IMR-90 (cell line): ENCODE measurements around the gene RCBTB1. TPM values are rescaled to one million over a fixed set of nuclear protein-coding genes. Genes with fewer than 3 reads are reported as not detected.

Experiments used
- ATAC-seq: fragments of 200-7000 bp; cut with Tn5 transposase; 2 replicates; pipeline ENCODE4 v1.9.1; 2020; ENCODE audit warnings: low read depth, mild to moderate bottlenecking, moderate library complexity
- BruUV-seq: library from RNA; stranded (reverse); fragments of 400-500 nt; replicated peaks from 2 replicates; lab custom pipeline; 2021; lab: Mats Ljungman, UMichigan
- CTCF ChIA-PET: fragments of 300-600 bp; formaldehyde crosslinking; extraction: SDS; loops from one replicate; lab custom pipeline; 2021; ENCODE audit warnings: antibody characterized with exemption; lab: Yijun Ruan, JAX
- POLR2A ChIA-PET: fragments of 300-600 bp; sonication (Branson Sonifier 250); formaldehyde crosslinking; loops from one replicate; lab custom pipeline; 2022; ENCODE audit warnings: antibody characterized with exemption; ENCODE audit not compliant: unreplicated experiment; lab: Charles Lee
- DNase-seq: peaks from one replicate; pipeline ENCODE4 v3.0.0; 2013
- H2AFZ ChIP-seq: replicated peaks from 2 replicates; pipeline ENCODE3; 2013; ENCODE audit warnings: low read length, mild to moderate bottlenecking; ENCODE audit not compliant: poor library complexity
- H2AK5ac ChIP-seq: 2 replicates; pipeline ENCODE4 v1.6.1; 2013; ENCODE audit warnings: low read depth, low read length, inconsistent platforms
- H2AK9ac ChIP-seq: replicated peaks from 2 replicates; pipeline ENCODE3; 2013; ENCODE audit warnings: mild to moderate bottlenecking, low read depth, low read length, moderate library complexity; ENCODE audit not compliant: poor library complexity
- H2BK120ac ChIP-seq: 2 replicates; pipeline ENCODE4 v1.6.1; 2013; ENCODE audit warnings: low read depth, low read length, inconsistent platforms
- H2BK15ac ChIP-seq: 3 replicates; pipeline ENCODE4 v1.6.1; 2013; ENCODE audit warnings: low read depth, low read length, inconsistent platforms
- H2BK20ac ChIP-seq: 2 replicates; pipeline ENCODE4 v1.6.1; 2013; ENCODE audit warnings: low read depth, mild to moderate bottlenecking, inconsistent platforms, low read length, moderate library complexity
- H2BK5ac ChIP-seq: 2 replicates; pipeline ENCODE4 v1.6.1; 2013; ENCODE audit warnings: mild to moderate bottlenecking, low read depth, low read length, inconsistent platforms; ENCODE audit not compliant: poor library complexity, severe bottlenecking
- H3K14ac ChIP-seq: replicated peaks from 2 replicates; pipeline ENCODE4 v1.6.1; 2013; ENCODE audit warnings: low read depth, low read length, inconsistent platforms
- H3K18ac ChIP-seq: 2 replicates; pipeline ENCODE4 v1.6.1; 2013; ENCODE audit warnings: low read depth, low read length, control low read depth
- H3K23ac ChIP-seq: 2 replicates; pipeline ENCODE4 v1.6.1; 2013; ENCODE audit warnings: low read depth, low read length, inconsistent platforms
- H3K27ac ChIP-seq: 2 replicates; pipeline ENCODE4 v1.5.1; 2013; ENCODE audit warnings: mild to moderate bottlenecking, control low read depth, low read length; ENCODE audit not compliant: insufficient read depth
- H3K27me3 ChIP-seq: 2 replicates; pipeline ENCODE4 v1.6.1; 2013; ENCODE audit warnings: low read length; ENCODE audit not compliant: control insufficient read depth, insufficient read depth
- H3K36me3 ChIP-seq: 2 replicates; pipeline ENCODE4 v1.6.1; 2013; ENCODE audit warnings: low read length, mixed read lengths; ENCODE audit not compliant: control insufficient read depth, insufficient read depth
- H3K4ac ChIP-seq: 2 replicates; pipeline ENCODE4 v1.6.1; 2013; ENCODE audit warnings: low read depth, low read length, inconsistent platforms
- H3K4me1 ChIP-seq: 2 replicates; pipeline ENCODE4 v1.6.1; 2013; ENCODE audit warnings: low read length, mixed read lengths; ENCODE audit not compliant: control insufficient read depth, insufficient read depth
- H3K4me2 ChIP-seq: 2 replicates; pipeline ENCODE4 v1.6.1; 2013; ENCODE audit warnings: low read depth, mild to moderate bottlenecking, control low read depth, low read length, moderate library complexity
- H3K4me3 ChIP-seq: 2 replicates; pipeline ENCODE4 v1.5.1; 2013; ENCODE audit warnings: low read depth, mild to moderate bottlenecking, control low read depth, low read length, moderate library complexity; ENCODE audit not compliant: insufficient read depth
- H3K56ac ChIP-seq: 2 replicates; pipeline ENCODE4 v1.6.1; 2013; ENCODE audit warnings: low read length, inconsistent platforms; ENCODE audit not compliant: insufficient read depth; ENCODE audit errors: extremely low read depth
- H3K79me1 ChIP-seq, 2 experiments: 2 replicates each; pipeline ENCODE4 v1.6.1; 2013; ENCODE audit warnings: low read length in 2 of 2, inconsistent platforms in 1 of 2, low read depth in 1 of 2
- H3K9ac ChIP-seq: 2 replicates; pipeline ENCODE4 v1.6.1; 2013; ENCODE audit warnings: low read depth, low read length, control low read depth
- H3K9me1 ChIP-seq: 2 replicates; pipeline ENCODE4 v1.6.1; 2013; ENCODE audit warnings: low read length, inconsistent platforms; ENCODE audit not compliant: insufficient read depth
- H3K9me3 ChIP-seq: 2 replicates; pipeline ENCODE4 v1.6.1; 2013; ENCODE audit warnings: low read length; ENCODE audit not compliant: control insufficient read depth, insufficient read depth
- H4K20me1 ChIP-seq: 2 replicates; pipeline ENCODE4 v1.6.1; 2013; ENCODE audit warnings: low read length, inconsistent platforms; ENCODE audit not compliant: insufficient read depth
- H4K5ac ChIP-seq: 2 replicates; pipeline ENCODE4 v1.6.1; 2013; ENCODE audit warnings: mild to moderate bottlenecking, low read depth, low read length, control low read depth
- H4K8ac ChIP-seq, 2 experiments: 2 replicates each; pipeline ENCODE4 v1.6.1; 2013; ENCODE audit warnings: low read depth in 2 of 2, low read length in 2 of 2, control low read depth in 1 of 2, inconsistent platforms in 1 of 2
- H4K91ac ChIP-seq: 2 replicates; pipeline ENCODE4 v1.6.1; 2013; ENCODE audit warnings: low read depth, low read length, inconsistent platforms; ENCODE audit not compliant: insufficient read depth
- BHLHE40 ChIP-seq: fragments of 150-350 bp; IDR thresholded peaks from 2 replicates; pipeline ENCODE4 v1.6.1; 2016; ENCODE audit warnings: mild to moderate bottlenecking, low read depth, low read length
- CHD1 ChIP-seq: IDR thresholded peaks from 2 replicates; pipeline ENCODE4 v1.6.1; 2012; ENCODE audit warnings: low read depth, low read length, improper control_type of control experiment
- CTCF ChIP-seq: conservative IDR thresholded peaks from 2 replicates; pipeline ENCODE4 v1.5.1; 2012; ENCODE audit warnings: mild to moderate bottlenecking, low read depth, low read length, improper control_type of control experiment
- ELK1 ChIP-seq: fragments of 150-350 bp; IDR thresholded peaks from 2 replicates; pipeline ENCODE4 v1.6.1; 2016; ENCODE audit warnings: low read depth, mild to moderate bottlenecking, low read length, moderate library complexity, borderline replicate concordance
- FOS ChIP-seq: fragments of 150-350 bp; IDR thresholded peaks from 2 replicates; pipeline ENCODE4 v1.6.1; 2016; ENCODE audit warnings: low read depth, low read length
- MAZ ChIP-seq: IDR thresholded peaks from 2 replicates; pipeline ENCODE4 v1.6.1; 2012; ENCODE audit warnings: low read depth, mild to moderate bottlenecking, low read length, improper control_type of control experiment, moderate library complexity, borderline replicate concordance
- MXI1 ChIP-seq: IDR thresholded peaks from 2 replicates; pipeline ENCODE4 v1.6.1; 2012; ENCODE audit warnings: low read depth, mild to moderate bottlenecking, low read length, moderate library complexity, borderline replicate concordance
- NFE2L2 ChIP-seq: fragments of 150-350 bp; IDR thresholded peaks from 2 replicates; pipeline ENCODE4 v1.6.1; 2016; ENCODE audit warnings: low read depth, mild to moderate bottlenecking, low read length
- POLR2A ChIP-seq: IDR thresholded peaks from 2 replicates; pipeline ENCODE4 v1.6.1; 2012; ENCODE audit warnings: mild to moderate bottlenecking, low read depth, low read length
- RAD21 ChIP-seq: IDR thresholded peaks from 2 replicates; pipeline ENCODE4 v1.6.1; 2012; ENCODE audit warnings: low read length, improper control_type of control experiment
- RCOR1 ChIP-seq: IDR thresholded peaks from 2 replicates; pipeline ENCODE4 v1.6.1; 2012; ENCODE audit warnings: mild to moderate bottlenecking, low read length, improper control_type of control experiment; ENCODE audit not compliant: insufficient replicate concordance
- RFX5 ChIP-seq: IDR thresholded peaks from 2 replicates; pipeline ENCODE4 v1.8.0; 2012; ENCODE audit warnings: low read depth, mild to moderate bottlenecking, low read length, moderate library complexity
- SMC3 ChIP-seq: fragments of 150-350 bp; IDR thresholded peaks from 2 replicates; pipeline ENCODE4 v1.6.1; 2016; ENCODE audit warnings: low read depth, mild to moderate bottlenecking, antibody characterized with exemption, low read length, moderate library complexity
- USF2 ChIP-seq: fragments of 150-350 bp; IDR thresholded peaks from 2 replicates; pipeline ENCODE4 v1.6.1; 2017; ENCODE audit warnings: mild to moderate bottlenecking, antibody characterized with exemption, low read length, low read depth
- WGBS, 2 experiments: methylation state at CpG; one replicate each; pipeline versions ENCODE4 v1.1.5 to v1.1.7; 2013; ENCODE audit warnings: missing lambda C conversion rate in 2 of 2; ENCODE audit not compliant: insufficient read length in 1 of 2; ENCODE audit errors: extremely low coverage in 2 of 2; 5-methylcytosine and 5-hydroxymethylcytosine counted together
- dilution Hi-C: fragments of 300-500 bp; cut with HindIII; formaldehyde crosslinking; loops from one replicate; pipeline ENCODE4 v1.14.3; 2018; ENCODE audit warnings: low sequenced_read_pairs; ENCODE audit not compliant: unreplicated experiment
- in situ Hi-C: fragments of 300-500 bp; cut with MboI; formaldehyde crosslinking; loops from 3 replicates; pipeline ENCODE4 v1.14.3; 2019; ENCODE audit warnings: low sequenced_read_pairs, inconsistent platforms, mixed read lengths
- intact Hi-C: fragments of 100-400 bp; cut with micrococcal nuclease; formaldehyde crosslinking; loops from 2 replicates; pipeline ENCODE4 v1.10.0; 2022
- polyA plus RNA-seq, 3 experiments: library from polyadenylated mRNA; depleted of rRNA; stranded (reverse); fragments of >200 nt; gene quantifications; 2 replicates each; pipeline ENCODE4 v1.2.3, GENCODE V29; 2012; ENCODE audit warnings: low replicate concordance in 1 of 3
- total RNA-seq: library from RNA; depleted of rRNA; stranded (reverse); fragments of >200 nt; gene quantifications from 2 replicates; pipeline ENCODE4 v1.2.3, GENCODE V29; 2012

The RCBTB1 gene
- total and polyA plus RNA-seq, 2 of the 4 experiments (the other 2 are of a cell fraction), result 11.3 to 11.6 TPM

- intact Hi-C loops (no loop called here), dilution Hi-C loops (no loop called here), in situ Hi-C loops (no loop called here)
- WGBS, 2 experiments, result no CpG with 5 or more reads among the region's 7 CpGs
- ChIA-PET CTCF (interaction anchor here (0.6 kb wide), 1 partner anchor 13 kb away, joined by 3 read pairs; no protein-coding TSS in a partner anchor), POLR2A (no interaction called here)
- Histone ChIP-seq H4K20me1 (no peaks in the 10 kb centered on the region), H3K4me2 (no peak overlapping the region), H2AK9ac (no peak overlapping the region), H2BK20ac (no peak overlapping the region), H2AK5ac (no peak overlapping the region), H2AFZ (no peak overlapping the region), H3K4me1 (no peaks in the 10 kb centered on the region), H3K9me3 (no peaks in the 10 kb centered on the region), H2BK5ac (no peak overlapping the region), H4K8ac (no peak overlapping the region), H2BK15ac (no peak overlapping the region), H2BK120ac (no peak overlapping the region), H3K9ac (no peak overlapping the region), H3K4me3 (no peak overlapping the region), H3K56ac (no peak overlapping the region), H3K27ac (no peak overlapping the region), H4K5ac (no peak overlapping the region), H3K14ac (no peak overlapping the region), H3K9me1 (peaks cover 7% of the 10 kb centered on the region), H3K18ac (no peak overlapping the region), H4K91ac (no peak overlapping the region), H3K36me3 (peaks cover 14% of the 10 kb centered on the region), H3K4ac (no peak overlapping the region), H3K79me1 (peaks cover 0 to 3% of the 10 kb centered on the region in 2 experiments; a peak in 2 of 4 replicates), H3K23ac (no peak overlapping the region), H3K27me3 (no peaks in the 10 kb centered on the region)
- no peak for DNase-seq
- no peak for TF ChIP-seq POLR2A
- no peak for TF ChIP-seq RCOR1
- no peak for TF ChIP-seq NFE2L2
- no peak for TF ChIP-seq MAZ
- no peak for TF ChIP-seq RAD21
- no peak for TF ChIP-seq CHD1
- no peak for TF ChIP-seq RFX5
- no peak for TF ChIP-seq FOS
- TF ChIP-seq SMC3, result no peak
- no peak for TF ChIP-seq BHLHE40
- TF ChIP-seq ELK1, result no peak
- no peak for TF ChIP-seq USF2
- TF ChIP-seq CTCF, result no peak
- no peak for TF ChIP-seq MXI1
- ATAC-seq, result no peak
- BruUV-seq, result no TSS peak
These were observed 49.0 kb downstream of the RCBTB1 start for GRCh38 chr13:49536144-49536873.
